Esophagus squamous epithelium (tissue), 4 donors: ENCODE results near the gene PARD3B.

Experiments
- CTCF ChIP-seq, 6 experiments: fragments of 450-650 bp in 4 of 6; fragments of 200-600 bp in 2 of 6; sonication (generic) in 2 of 6; IDR thresholded peaks; one replicate each; pipeline ENCODE4 v1.5.1; 2016 to 2019; ENCODE audit warnings: antibody characterized with exemption in 6 of 6, mild to moderate bottlenecking in 4 of 6, moderate library complexity in 4 of 6
- POLR2A ChIP-seq, 4 donors: fragments of 450-650 bp; IDR thresholded peaks; one replicate each; pipeline ENCODE4 v1.6.1; 2017; ENCODE audit warnings: antibody characterized with exemption in 4 of 4, mild to moderate bottlenecking in 4 of 4, moderate library complexity in 3 of 4

- TF ChIP-seq CTCF (IDR thresholded peaks at IDR 0.05) (no peak), POLR2A (IDR thresholded peaks at IDR 0.05) (no peak)
Observed at GRCh38 chr2:205103699-205104098, 558.4 kb downstream of the PARD3B start.
